Caco-2 (cell line): ENCODE measurements around the gene EZH2. TPM values are rescaled to one million over a fixed set of nuclear protein-coding genes. Genes with fewer than 3 reads are reported as not detected.
A peak's percentile ranks its signal among the peaks of the same experiment; 100 is the strongest.

Experiments
- BruUV-seq: library from RNA; stranded (reverse); fragments of 400-500 nt; replicated peaks from 2 replicates; lab custom pipeline; 2021; lab: Mats Ljungman, UMichigan
- CTCF ChIA-PET: fragments of 300-600 bp; sonication (Branson Sonifier 250); formaldehyde crosslinking; loops from one replicate; lab custom pipeline; 2022; ENCODE audit warnings: antibody characterized with exemption; lab: Charles Lee
- POLR2A ChIA-PET: fragments of 300-600 bp; sonication (Branson Sonifier 250); formaldehyde crosslinking; loops from one replicate; lab custom pipeline; 2022; ENCODE audit warnings: antibody characterized with exemption; lab: Charles Lee
- DNase-seq, 2 experiments: peaks; one replicate each; pipeline versions ENCODE4 v3.0.0 to v3.0.0-alpha.2; 2020 to 2022
- H3K27me3 ChIP-seq: replicated peaks from 2 replicates; pipeline ENCODE4 v1.6.0; 2011; ENCODE audit warnings: low read length; ENCODE audit not compliant: control insufficient read depth, insufficient read depth
- H3K36me3 ChIP-seq: 2 replicates; pipeline ENCODE4 v1.5.1; 2011; ENCODE audit warnings: low read length; ENCODE audit not compliant: control insufficient read depth, insufficient read depth
- H3K4me1 ChIP-seq: fragments of 250-450 bp; sonication (Bioruptor Pico); 2 replicates; pipeline ENCODE4 v1.5.1; 2020; ENCODE audit warnings: mild to moderate bottlenecking
- H3K4me3 ChIP-seq: 2 replicates; pipeline ENCODE4 v1.5.1; 2011; ENCODE audit warnings: low read depth, mild to moderate bottlenecking, control low read depth, low read length
- H3K9me3 ChIP-seq: fragments of 250-450 bp; sonication (Bioruptor Pico); 2 replicates; pipeline ENCODE4 v1.5.1; 2020; ENCODE audit warnings: mild to moderate bottlenecking, moderate library complexity
- H3K27ac Mint-ChIP-seq: one replicate; pipeline ENCODE4 v1.8.0; 2022; ENCODE audit warnings: mixed read lengths; ENCODE audit not compliant: unreplicated experiment
- H3K27me3 Mint-ChIP-seq: one replicate; pipeline ENCODE4 v1.8.0; 2022; ENCODE audit warnings: mixed read lengths; ENCODE audit not compliant: insufficient read depth, unreplicated experiment
- H3K36me3 Mint-ChIP-seq: one replicate; pipeline ENCODE4 v1.8.0; 2022; ENCODE audit warnings: mild to moderate bottlenecking, mixed read lengths; ENCODE audit not compliant: insufficient read depth, unreplicated experiment
- H3K4me1 Mint-ChIP-seq: one replicate; pipeline ENCODE4 v1.8.0; 2022; ENCODE audit warnings: low read depth, mixed read lengths; ENCODE audit not compliant: unreplicated experiment
- H3K4me3 Mint-ChIP-seq: one replicate; pipeline ENCODE4 v1.8.0; 2022; ENCODE audit warnings: mild to moderate bottlenecking, moderate library complexity, mixed read lengths; ENCODE audit not compliant: unreplicated experiment
- H3K9me3 Mint-ChIP-seq: one replicate; pipeline ENCODE4 v1.8.0; 2022; ENCODE audit warnings: mixed read lengths; ENCODE audit not compliant: unreplicated experiment
- intact Hi-C: fragments of 100-400 bp; cut with micrococcal nuclease; formaldehyde crosslinking; loops from one replicate; pipeline ENCODE4 v1.10.0; 2022; ENCODE audit not compliant: unreplicated experiment
- total RNA-seq: library from RNA; stranded (reverse); gene quantifications from 2 replicates; pipeline ENCODE4 v1.2.3, GENCODE V29; 2022
- TF ChIP-seq, protein P1 (sequence below), 2 experiments: fragments of 200-600 bp in 1 of 2; IDR thresholded peaks; 1 replicate in 1 of 2; 2 replicates in 1 of 2; pipeline versions ENCODE4 v1.5.1 to v1.8.0; 2011 to 2022; ENCODE audit warnings: antibody characterized with exemption in 1 of 2, control low read depth in 1 of 2, inconsistent platforms in 1 of 2, low read depth in 1 of 2, low read length in 1 of 2, mild to moderate bottlenecking in 1 of 2, moderate library complexity in 1 of 2; ENCODE audit not compliant: insufficient read depth in 1 of 2, severe bottlenecking in 1 of 2, unreplicated experiment in 1 of 2

Gene EZH2
- total RNA-seq, 1 experiment from 2014 or later = 63.7 TPM

DNA sequence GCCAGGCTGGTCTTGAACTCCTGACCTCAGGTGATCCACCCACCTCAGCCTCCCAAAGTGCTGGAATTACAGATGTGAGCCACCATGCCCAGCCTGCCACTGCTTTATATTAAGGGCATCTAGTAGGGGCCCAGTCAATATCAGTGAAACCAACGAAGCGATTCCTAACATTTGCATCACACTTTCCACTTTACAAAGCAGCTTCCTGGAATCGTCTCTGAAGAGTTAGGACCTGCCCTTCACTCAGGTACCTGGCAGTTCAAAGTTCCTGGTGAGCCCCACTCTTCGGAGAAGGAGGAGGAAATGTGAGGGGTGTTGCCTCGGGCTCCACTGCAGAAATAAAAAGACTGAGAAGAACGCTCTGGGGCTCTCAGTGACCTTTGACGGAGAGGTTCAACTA, 31.1 kb upstream of the EZH2 start:
- no peaks in the 10 kb centered on the region for H3K36me3 Mint-ChIP-seq
- BruUV-seq = no TSS peak
- H3K27me3 Mint-ChIP-seq = no peaks in the 10 kb centered on the region
- H3K4me1 Mint-ChIP-seq = peaks cover 7% of the 10 kb centered on the region
- H3K27me3 ChIP-seq = no peaks in the 10 kb centered on the region
- ChIA-PET POLR2A (no interaction called here), CTCF (no interaction called here)
- no peak overlapping the region for H3K4me3 Mint-ChIP-seq
- no peaks in the 10 kb centered on the region for H3K9me3 Mint-ChIP-seq
- DNase-seq = no peak
- no peak overlapping the region for H3K4me3 ChIP-seq
- TF ChIP-seq, protein P1, sequence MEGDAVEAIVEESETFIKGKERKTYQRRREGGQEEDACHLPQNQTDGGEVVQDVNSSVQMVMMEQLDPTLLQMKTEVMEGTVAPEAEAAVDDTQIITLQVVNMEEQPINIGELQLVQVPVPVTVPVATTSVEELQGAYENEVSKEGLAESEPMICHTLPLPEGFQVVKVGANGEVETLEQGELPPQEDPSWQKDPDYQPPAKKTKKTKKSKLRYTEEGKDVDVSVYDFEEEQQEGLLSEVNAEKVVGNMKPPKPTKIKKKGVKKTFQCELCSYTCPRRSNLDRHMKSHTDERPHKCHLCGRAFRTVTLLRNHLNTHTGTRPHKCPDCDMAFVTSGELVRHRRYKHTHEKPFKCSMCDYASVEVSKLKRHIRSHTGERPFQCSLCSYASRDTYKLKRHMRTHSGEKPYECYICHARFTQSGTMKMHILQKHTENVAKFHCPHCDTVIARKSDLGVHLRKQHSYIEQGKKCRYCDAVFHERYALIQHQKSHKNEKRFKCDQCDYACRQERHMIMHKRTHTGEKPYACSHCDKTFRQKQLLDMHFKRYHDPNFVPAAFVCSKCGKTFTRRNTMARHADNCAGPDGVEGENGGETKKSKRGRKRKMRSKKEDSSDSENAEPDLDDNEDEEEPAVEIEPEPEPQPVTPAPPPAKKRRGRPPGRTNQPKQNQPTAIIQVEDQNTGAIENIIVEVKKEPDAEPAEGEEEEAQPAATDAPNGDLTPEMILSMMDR (IDR thresholded peaks at IDR 0.05; ENCODE audit: insufficient read depth in 1 of 2, low read depth in 1 of 2, low read length in 1 of 2, severe bottlenecking in 1 of 2, unreplicated experiment in 1 of 2) = no peak
- no peaks in the 10 kb centered on the region for H3K9me3 ChIP-seq
- intact Hi-C loops = no loop called here
- H3K27ac Mint-ChIP-seq = no peak overlapping the region
- peaks cover 7% of the 10 kb centered on the region for H3K4me1 ChIP-seq
- H3K36me3 ChIP-seq = no peaks in the 10 kb centered on the region

DNA sequence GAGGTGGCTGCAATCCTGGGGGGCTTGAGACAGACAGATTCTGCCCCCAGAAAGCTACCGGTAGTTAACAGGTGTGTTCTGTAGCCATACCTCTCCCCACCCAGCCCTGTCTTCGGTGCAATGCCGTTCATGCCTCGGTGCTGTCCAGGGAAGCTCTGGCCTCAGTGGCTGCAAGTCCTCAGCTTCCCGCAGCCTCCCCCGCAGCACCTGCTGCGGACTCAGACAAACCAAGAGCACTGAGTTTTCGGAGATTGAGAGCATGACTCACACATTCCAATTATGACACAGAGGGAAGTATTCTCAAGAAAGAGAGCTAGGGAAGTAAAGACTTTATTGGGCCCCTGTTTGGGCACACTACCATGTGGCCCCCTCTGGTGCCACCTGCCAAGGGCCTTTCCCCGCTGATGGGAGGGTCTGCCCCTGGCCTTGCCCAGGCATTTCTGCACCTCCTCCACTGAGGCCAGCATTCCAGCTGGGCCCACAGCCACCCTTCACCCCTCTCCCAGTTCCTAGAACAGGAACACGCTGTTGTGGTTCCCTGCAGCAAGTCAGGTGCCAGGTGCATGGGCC, 30.2 kb upstream of the EZH2 start:
- H3K27ac Mint-ChIP-seq = no peak overlapping the region
- Histone ChIP-seq H3K27me3 (no peaks in the 10 kb centered on the region), H3K4me1 (peaks cover 7% of the 10 kb centered on the region), H3K4me3 (no peak overlapping the region), H3K36me3 (no peaks in the 10 kb centered on the region), H3K9me3 (no peaks in the 10 kb centered on the region)
- intact Hi-C loops = no loop called here
- H3K36me3 Mint-ChIP-seq = no peaks in the 10 kb centered on the region
- no TSS peak for BruUV-seq
- H3K4me3 Mint-ChIP-seq = peak overlapping the region; percentile 9
- H3K27me3 Mint-ChIP-seq = peaks cover 3% of the 10 kb centered on the region
- DNase-seq = peak in 1 of 2 experiments; percentile 24
- POLR2A ChIA-PET = interaction anchor here (0.7 kb wide), 2 partner anchors 27 to 87 kb away, joined by 4 to 5 read pairs; no protein-coding TSS in a partner anchor
- TF ChIP-seq, protein P1 (IDR thresholded peaks at IDR 0.05; ENCODE audit: insufficient read depth in 1 of 2, low read depth in 1 of 2, low read length in 1 of 2, severe bottlenecking in 1 of 2, unreplicated experiment in 1 of 2) = no peak
- CTCF ChIA-PET = interaction anchor here (0.7 to 1.0 kb wide), 2 partner anchors 13 to 27 kb away, joined by 3 read pairs; no protein-coding TSS in a partner anchor
- no peaks in the 10 kb centered on the region for H3K9me3 Mint-ChIP-seq
- H3K4me1 Mint-ChIP-seq = peaks cover 11% of the 10 kb centered on the region

DNA sequence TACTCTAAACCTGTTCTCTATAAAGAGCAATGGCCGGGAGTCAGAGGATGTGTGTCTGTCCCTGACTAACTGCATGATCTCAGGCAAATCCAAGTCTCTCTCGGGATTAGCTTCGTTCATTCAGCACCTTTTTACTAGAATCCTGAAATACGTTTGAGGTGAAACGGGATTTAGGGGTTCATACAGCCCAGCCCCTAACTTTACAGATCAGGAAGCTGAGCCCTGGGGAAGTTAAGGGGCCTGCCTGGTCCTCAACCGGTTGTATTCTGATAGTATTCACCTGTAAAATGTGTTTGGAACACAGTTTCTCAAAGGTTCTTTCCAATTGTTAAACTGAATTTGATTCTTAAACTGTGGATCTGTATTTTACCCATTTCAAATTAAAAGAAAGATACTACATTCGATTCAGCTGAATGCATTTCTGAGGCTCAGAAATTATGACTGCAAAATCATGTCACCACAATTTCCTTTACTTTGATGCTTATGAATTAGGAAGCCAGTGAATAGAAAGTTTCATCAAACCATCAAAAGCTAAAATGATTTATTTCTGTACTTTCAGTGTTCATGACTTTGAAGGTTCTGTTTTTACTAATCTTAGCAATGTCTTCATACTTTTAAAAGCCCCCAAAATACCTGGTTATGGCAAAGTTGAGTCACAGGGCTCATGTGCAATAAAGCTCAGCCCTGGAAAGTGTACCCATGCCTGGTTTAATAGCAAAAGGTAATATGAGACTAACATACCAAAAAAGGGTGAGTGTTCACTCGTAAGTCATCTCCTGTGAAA, 28.9 kb upstream of the EZH2 start:
- H3K4me1 ChIP-seq = peaks cover 7% of the 10 kb centered on the region
- Mint-ChIP-seq H3K27ac (no peak overlapping the region), H3K4me1 (peaks cover 15% of the 10 kb centered on the region), H3K36me3 (no peaks in the 10 kb centered on the region), H3K4me3 (no peak overlapping the region), H3K27me3 (peaks cover 11% of the 10 kb centered on the region), H3K9me3 (no peaks in the 10 kb centered on the region)
- DNase-seq = no peak
- intact Hi-C loops = no loop called here
- H3K9me3 ChIP-seq = no peaks in the 10 kb centered on the region
- TF ChIP-seq, protein P1 (IDR thresholded peaks at IDR 0.05; ENCODE audit: insufficient read depth in 1 of 2, low read depth in 1 of 2, low read length in 1 of 2, severe bottlenecking in 1 of 2, unreplicated experiment in 1 of 2) = no peak
- no peak overlapping the region for H3K4me3 ChIP-seq
- ChIA-PET POLR2A (no interaction called here), CTCF (no interaction called here)
- H3K27me3 ChIP-seq = no peaks in the 10 kb centered on the region
- H3K36me3 ChIP-seq = no peaks in the 10 kb centered on the region
- BruUV-seq = no TSS peak
